Activated CD4-positive, alpha-beta T cell treated with anti-CD3 and anti-CD28 coated beads, Interleukin-2, amount 50 U/mL, for 1 hour (primary cell): Measurements from ENCODE around the gene SAMD10.
"Not testable (repeated sequence)": the region's sequence is repeated elsewhere in the genome, so short reads cannot be mapped to it uniquely, and the experiment has no call there.

Source experiments
- DNase-seq: peaks from one replicate; pipeline ENCODE4 v3.0.0-alpha.2; 2020

The SAMD10 gene

GRCh38 chr20:63979557-63980316, at the start of gene SAMD10:
Gene SAMD10, minus strand, starts transcription at chr20:63979642. Its CDS starts 175 bp downstream, at chr20:63979467.
- peak; percentile 58 for DNase-seq

DNA sequence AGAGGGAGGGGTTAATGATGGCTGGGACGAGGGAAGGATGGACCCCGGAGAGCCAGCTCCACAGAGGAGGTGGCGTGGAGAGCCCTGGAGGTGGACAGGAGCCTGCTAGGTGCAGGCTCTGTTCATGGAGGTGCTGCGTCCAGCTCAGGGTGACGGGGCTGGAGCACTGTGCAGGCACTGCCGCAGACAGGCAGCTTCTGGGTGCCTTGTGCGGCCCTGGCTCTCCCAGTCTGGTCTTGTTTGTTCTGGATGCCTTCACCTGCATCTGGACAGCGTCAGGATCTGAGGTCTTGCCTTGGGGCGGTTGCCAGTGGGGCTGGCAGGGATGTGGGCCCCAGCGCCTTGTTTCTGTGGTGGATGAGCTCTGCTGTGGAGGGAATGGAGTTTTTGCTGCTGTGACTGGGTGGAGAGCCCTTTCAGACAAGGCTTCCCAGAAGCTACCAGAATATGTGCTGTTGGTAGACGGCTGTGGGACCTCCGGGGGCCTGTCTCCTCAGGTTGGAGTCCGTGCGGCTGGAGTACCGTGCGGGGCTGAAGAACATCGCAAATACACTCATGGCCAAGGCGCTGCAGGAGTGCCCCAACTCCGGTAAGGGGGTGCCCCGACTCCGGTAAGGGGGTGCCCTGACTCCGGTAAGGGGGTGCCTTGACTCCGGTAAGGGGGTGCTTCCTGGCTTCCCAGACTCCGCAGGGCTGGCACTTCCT, 48.7 kb upstream of the SAMD10 start:
- no peak for DNase-seq

GRCh38 chr20:64025826-64026412, 46.5 kb upstream of the SAMD10 start:
- no peak for DNase-seq

- DNase-seq = no peak
These were observed 45.8 kb upstream of the SAMD10 start for GRCh38 chr20:64025101-64025825.

- no peak for DNase-seq
These were observed 44.9 kb upstream of the SAMD10 start for GRCh38 chr20:64024141-64024990.

DNA sequence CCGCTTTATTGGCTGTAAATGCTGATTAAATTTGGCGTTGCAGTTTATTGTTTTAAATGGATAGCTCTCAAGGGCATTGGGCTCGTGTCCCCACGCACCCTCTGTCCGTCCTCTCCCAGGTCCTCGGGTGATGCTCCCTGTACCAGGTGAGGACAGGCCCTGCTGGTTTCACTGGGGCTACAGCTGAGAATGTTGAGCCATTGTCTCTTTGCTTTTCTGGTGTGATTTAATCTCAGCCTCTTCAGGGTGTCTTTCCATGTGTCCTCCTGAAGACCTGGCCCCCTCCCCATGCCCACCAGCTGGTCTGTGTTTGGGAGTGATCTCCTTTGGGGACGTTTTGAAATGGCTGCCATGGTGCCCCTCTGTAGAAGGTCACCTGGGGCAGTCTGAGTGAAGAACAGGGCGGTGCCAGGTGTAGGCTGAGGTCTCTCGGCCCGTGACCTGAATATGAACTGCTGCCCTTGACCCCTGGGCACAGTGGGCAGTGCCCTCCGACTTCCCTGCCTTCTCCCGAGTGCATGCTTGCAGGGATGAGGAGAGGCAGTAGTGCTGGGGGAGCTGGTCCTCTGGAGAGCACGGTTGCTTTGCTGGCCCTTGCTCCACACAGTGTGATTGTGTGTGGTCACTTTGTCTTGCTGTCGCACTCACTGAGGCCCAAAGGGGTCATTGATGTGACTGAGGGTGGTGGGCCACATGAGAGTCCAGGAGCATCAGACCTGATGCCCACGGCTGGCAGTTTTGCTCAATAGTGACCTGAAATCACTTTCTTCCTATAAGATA, 44.1 kb upstream of the SAMD10 start:
- no peak for DNase-seq

DNA sequence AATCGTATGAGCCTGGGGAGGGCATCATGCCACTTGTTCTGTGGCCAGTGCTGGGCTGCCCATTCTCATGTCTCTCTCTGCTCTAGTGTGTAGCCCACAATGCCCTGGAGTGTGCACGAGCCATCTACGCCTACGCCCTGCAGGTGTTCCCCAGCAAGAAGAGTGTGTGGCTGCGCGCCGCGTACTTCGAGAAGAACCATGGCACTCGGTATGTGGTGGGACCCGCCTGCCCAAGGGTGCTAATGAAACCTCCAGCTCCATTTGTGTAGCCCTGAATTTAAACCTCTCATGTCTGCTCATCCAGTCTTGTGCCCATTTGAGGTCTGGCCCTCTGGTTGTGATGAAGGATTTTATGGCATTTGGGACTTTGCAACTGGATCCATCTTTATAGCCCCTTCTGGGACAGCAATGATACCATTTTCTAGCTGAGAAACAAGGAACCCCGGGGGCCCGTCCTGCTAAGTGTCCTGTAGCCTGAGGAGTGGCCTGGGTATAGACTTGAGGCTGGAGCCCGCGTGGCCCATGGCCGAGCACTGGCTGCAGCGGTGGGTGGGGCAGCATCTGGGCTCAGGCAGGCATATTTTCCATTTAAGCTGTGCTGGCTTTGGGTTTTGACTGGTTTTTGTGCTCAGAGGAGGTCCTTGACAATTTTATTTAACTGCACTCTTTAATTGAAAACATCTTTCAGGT, 43.4 kb upstream of the SAMD10 start:
- DNase-seq = no peak

DNA sequence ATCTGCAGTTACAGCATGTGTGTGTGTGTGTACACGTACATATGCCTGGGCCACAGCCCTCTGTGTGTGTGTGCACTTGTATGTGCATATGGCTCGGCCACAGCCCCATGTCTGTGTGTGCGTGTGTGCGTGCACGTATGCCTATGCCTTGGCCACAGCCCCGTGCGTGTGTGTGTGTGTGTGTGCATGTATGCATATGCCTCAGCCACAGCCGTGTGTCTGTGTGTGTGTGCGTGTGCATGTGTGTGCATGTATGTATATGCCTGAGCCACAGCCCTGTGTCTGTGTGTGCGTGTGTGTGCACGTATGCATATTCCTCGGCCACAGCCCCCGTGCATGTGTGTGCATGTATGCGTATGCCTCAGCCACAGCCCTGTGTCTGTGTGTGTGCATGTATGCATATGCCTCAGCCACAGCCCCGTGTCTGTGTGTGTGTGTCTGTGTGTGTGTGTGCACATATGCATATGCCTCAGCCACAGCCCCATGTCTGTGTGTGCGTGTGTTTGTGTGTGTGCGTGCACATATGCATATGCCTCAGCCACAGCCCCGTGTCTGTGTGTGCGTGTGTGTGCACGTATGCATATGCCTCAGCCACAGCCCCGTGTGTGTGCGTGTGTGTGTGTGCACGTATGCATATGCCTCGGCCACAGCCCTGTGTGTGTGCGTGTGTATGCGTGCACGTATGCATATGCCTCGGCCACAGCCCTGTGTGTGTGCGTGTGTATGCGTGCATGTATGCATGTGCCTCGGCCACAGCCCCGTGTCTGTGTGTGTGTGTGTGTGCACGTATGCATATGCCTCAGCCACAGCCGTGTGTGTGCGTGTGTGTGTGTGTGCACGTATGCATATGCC, 41.9 kb upstream of the SAMD10 start:
- DNase-seq = no peak

GRCh38 chr20:64015635-64016034, 36.2 kb upstream of the SAMD10 start:
- no peak for DNase-seq

- DNase-seq = not testable (repeated sequence)
These were observed 33.1 kb upstream of the SAMD10 start for GRCh38 chr20:64012385-64013154.

DNA sequence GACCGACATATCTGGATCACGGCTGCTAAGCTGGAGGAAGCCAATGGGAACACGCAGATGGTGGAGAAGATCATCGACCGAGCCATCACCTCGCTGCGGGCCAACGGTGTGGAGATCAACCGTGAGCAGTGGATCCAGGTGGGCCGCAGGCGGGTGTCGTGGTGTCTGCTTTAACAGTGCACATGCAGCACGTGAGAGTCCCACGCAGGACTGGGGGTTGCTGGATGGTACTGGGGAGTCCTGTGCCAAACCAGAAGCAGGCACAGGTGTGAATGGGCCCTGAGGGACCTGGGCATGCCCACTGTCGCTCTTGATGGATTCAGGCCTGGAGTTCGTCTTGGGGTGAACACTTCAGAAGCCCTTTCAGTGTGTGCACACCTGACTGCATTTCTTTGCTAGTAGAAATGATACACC, 31.9 kb upstream of the SAMD10 start:
- no peak for DNase-seq

GRCh38 chr20:64010711-64011237, 31.3 kb upstream of the SAMD10 start:
- DNase-seq = no peak

DNA sequence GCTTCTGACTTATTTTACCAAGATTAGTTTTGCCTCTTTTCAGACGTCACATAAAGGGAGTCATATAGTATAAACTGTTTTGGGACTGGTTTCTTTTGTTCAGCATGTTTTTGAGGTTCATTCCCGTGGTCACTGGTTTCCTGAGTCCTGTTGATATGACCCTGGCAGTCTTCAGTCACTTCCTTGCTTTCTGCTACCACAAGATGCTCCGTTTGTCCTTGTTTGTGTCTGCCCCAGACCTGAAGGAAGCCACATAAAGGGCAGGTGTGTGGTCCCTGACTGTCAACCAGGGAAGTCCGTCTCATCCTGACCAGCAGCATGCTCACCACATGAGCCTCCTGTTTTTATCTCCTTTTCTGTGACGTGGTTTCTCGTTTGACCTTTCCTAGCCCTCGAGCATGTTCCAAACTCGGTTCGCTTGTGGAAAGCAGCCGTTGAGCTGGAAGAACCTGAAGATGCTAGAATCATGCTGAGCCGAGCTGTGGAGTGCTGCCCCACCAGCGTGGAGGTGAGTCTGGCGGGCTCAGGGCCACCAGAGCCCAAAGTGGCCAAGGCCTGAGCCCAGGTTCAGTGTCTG, 30.5 kb upstream of the SAMD10 start:
- DNase-seq = no peak

GRCh38 chr20:64006902-64007301, 27.5 kb upstream of the SAMD10 start:
- DNase-seq = no peak

- DNase-seq = no peak
These were observed 27.0 kb upstream of the SAMD10 start for GRCh38 chr20:64006490-64006889.

- DNase-seq = no peak
These were observed 26.0 kb upstream of the SAMD10 start for GRCh38 chr20:64005394-64005793.

GRCh38 chr20:64003960-64004725, 24.7 kb upstream of the SAMD10 start:
- no peak for DNase-seq

DNA sequence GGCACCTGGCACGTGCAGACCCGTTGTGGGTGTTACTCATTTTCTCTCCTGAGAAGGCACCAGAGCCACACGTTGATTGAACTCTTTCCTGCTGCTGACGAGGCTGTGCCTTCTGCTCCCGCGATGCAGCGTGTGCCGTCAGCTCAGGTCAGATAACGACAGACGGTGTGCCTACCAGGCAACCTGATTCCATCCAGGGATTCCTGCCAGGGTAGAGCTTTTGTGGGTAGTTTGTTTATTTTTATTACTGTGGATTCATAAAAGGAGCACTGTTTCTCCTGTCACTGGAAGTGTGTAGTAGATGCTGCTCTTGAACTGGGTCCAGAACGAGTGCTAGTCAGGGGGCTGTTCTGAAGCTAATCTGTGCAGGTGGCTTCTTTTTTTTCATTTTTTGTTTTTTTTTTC, 22.2 kb upstream of the SAMD10 start:
- no peak for DNase-seq
